ENCODE measurements around the gene FBXW5. TPM values are rescaled to one million over a fixed set of nuclear protein-coding genes. Genes with fewer than 3 reads are reported as not detected.

FBXW5 gene
- total and polyA plus RNA-seq, 10 of the 15 experiments (the other 5 are each of a cell fraction or from before 2014, with no cell fraction given): 0.21 to 97.3 (median 44.5) TPM

- ChIA-PET SMC1A (ENCODE audit: uncharacterized antibody, unreplicated experiment) (no interaction called here), CTCF (interaction anchor here (1.0 kb wide), 1 partner anchor 88 kb away, joined by 3 read pairs; the partner anchor contains the start of gene AJM1), RAD21 (ENCODE audit: unreplicated experiment) (no interaction called here)
Measured at GRCh38 chr9:136930014-136930413, 14.5 kb downstream of the FBXW5 start.

GRCh38 chr9:136928591-136928990, 15.9 kb downstream of the FBXW5 start:
- H3K9me3 ChIP-seq (replicated peaks; ENCODE audit: control insufficient read depth, insufficient read depth, low read length): no peaks in the 10 kb centered on the region; the same call in 2 of the 3 replicates
- H3K4me2 ChIP-seq (ENCODE audit: control insufficient read depth, insufficient read depth): no peak overlapping the region
- H3K4me3 ChIP-seq: no peak overlapping the region
- no peaks in the 10 kb centered on the region for H4K20me1 ChIP-seq (ENCODE audit: control insufficient read depth, insufficient read depth)
- ChIA-PET CTCF (no interaction called here), SMC1A (ENCODE audit: uncharacterized antibody, unreplicated experiment) (no interaction called here), RAD21 (ENCODE audit: unreplicated experiment) (no interaction called here), POLR2A (interaction anchor here (0.6 kb wide), 1 partner anchor 136 kb away, joined by 5 read pairs; no protein-coding TSS in a partner anchor)
- intact Hi-C loops (cut with micrococcal nuclease; ENCODE audit: unreplicated experiment) (no loop called here), in situ Hi-C loops (cut with MboI) (no loop called here)
- H3K79me2 ChIP-seq (ENCODE audit: control insufficient read depth, insufficient read depth, low read length): no peaks in the 10 kb centered on the region
- peaks cover 16 to 21% of the 10 kb centered on the region in 2 experiments for H3K36me3 ChIP-seq (ENCODE audit: control insufficient read depth in 2 of 2, insufficient read depth in 2 of 2, low read length in 1 of 2)
- H3K9ac ChIP-seq (ENCODE audit: control insufficient read depth, insufficient read depth, low read length): no peak overlapping the region
- H3K4me1 ChIP-seq (ENCODE audit: control insufficient read depth, insufficient read depth, low read length): no peaks in the 10 kb centered on the region
- no peaks in the 10 kb centered on the region for H3K27me3 ChIP-seq (replicated peaks in 1 of 2; ENCODE audit: control insufficient read depth in 2 of 2, insufficient read depth in 2 of 2, low read length in 1 of 2)
- peak; percentile 66 for ATAC-seq
- TF ChIP-seq NBN (IDR thresholded peaks at IDR 0.05): no peak
- TF ChIP-seq TBL1XR1 (IDR thresholded peaks at IDR 0.05; ENCODE audit: low read depth, low read length): no peak
- TF ChIP-seq, protein P1, sequence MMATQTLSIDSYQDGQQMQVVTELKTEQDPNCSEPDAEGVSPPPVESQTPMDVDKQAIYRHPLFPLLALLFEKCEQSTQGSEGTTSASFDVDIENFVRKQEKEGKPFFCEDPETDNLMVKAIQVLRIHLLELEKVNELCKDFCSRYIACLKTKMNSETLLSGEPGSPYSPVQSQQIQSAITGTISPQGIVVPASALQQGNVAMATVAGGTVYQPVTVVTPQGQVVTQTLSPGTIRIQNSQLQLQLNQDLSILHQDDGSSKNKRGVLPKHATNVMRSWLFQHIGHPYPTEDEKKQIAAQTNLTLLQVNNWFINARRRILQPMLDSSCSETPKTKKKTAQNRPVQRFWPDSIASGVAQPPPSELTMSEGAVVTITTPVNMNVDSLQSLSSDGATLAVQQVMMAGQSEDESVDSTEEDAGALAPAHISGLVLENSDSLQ (IDR thresholded peaks at IDR 0.05): no peak
- no peak for TF ChIP-seq PAX8 (IDR thresholded peaks at IDR 0.05)
- no peak for TF ChIP-seq CEBPZ (IDR thresholded peaks at IDR 0.05; ENCODE audit: low read depth, low read length)
- 0 out of 6 replicates have a peak, but pooled peaks of 1 of the 3 experiments have one; percentile 9 for TF ChIP-seq CTCF (IDR thresholded peaks at IDR 0.05 in 2 of 3, conservative IDR thresholded peaks at IDR 0.05 in 1 of 3; ENCODE audit: control insufficient read depth in 2 of 3, extremely low read depth in 1 of 3, insufficient read depth in 1 of 3, low read depth in 3 of 3, low read length in 3 of 3)
- no peak for TF ChIP-seq STAT3 (IDR thresholded peaks at IDR 0.05; ENCODE audit: low read depth, low read length)
- no peak for TF ChIP-seq TAF1 (IDR thresholded peaks at IDR 0.05; ENCODE audit: borderline replicate concordance, low read depth, low read length)
- TF ChIP-seq RUNX3 (IDR thresholded peaks at IDR 0.05; ENCODE audit: low read length): 0 out of 2 replicates have a peak, but pooled peaks have one; percentile 10
- no peak for TF ChIP-seq SIN3A (IDR thresholded peaks at IDR 0.05; ENCODE audit: low read depth, low read length)
- no peak for TF ChIP-seq TCF12 (IDR thresholded peaks at IDR 0.05; ENCODE audit: low read depth, low read length)
- H3K27ac ChIP-seq (ENCODE audit: control insufficient read depth, insufficient read depth): no peak overlapping the region
- no peak overlapping the region for H2AFZ ChIP-seq (ENCODE audit: control insufficient read depth, low read depth, low read length)
- WGBS (ENCODE audit: insufficient coverage, insufficient replicate concordance, low lambda C conversion rate, missing lambda C conversion rate): 81% methylated on average over 9 of the region's 9 CpGs
- BruUV-seq (replicated peaks): no TSS peak
- no peak for FAIRE-seq
- no peak for DNase-seq (ENCODE audit: low read depth, low spot score)

More at GRCh38 chr9:136930014-136930413, 14.5 kb downstream of the FBXW5 start:
- POLR2A ChIA-PET: interaction anchor here (0.5 to 0.7 kb wide), 3 partner anchors 11 to 50 kb away, joined by 4 to 8 read pairs (median 6); no protein-coding TSS in a partner anchor
- Histone ChIP-seq H3K79me2 (ENCODE audit: control insufficient read depth, insufficient read depth, low read length) (no peaks in the 10 kb centered on the region), H3K4me2 (ENCODE audit: control insufficient read depth, insufficient read depth) (no peak overlapping the region), H3K27me3 (replicated peaks in 1 of 2; ENCODE audit: control insufficient read depth in 2 of 2, insufficient read depth in 2 of 2, low read length in 1 of 2) (no peaks in the 10 kb centered on the region), H3K27ac (ENCODE audit: control insufficient read depth, insufficient read depth) (no peak overlapping the region), H2AFZ (ENCODE audit: control insufficient read depth, low read depth, low read length) (no peak overlapping the region), H3K9me3 (replicated peaks; ENCODE audit: control insufficient read depth, insufficient read depth, low read length) (no peaks in the 10 kb centered on the region; the same call in 2 of the 3 replicates), H3K4me3 (no peak overlapping the region), H3K9ac (ENCODE audit: control insufficient read depth, insufficient read depth, low read length) (no peak overlapping the region), H4K20me1 (ENCODE audit: control insufficient read depth, insufficient read depth) (no peaks in the 10 kb centered on the region), H3K36me3 (ENCODE audit: control insufficient read depth in 2 of 2, insufficient read depth in 2 of 2, low read length in 1 of 2) (peaks cover 11 to 16% of the 10 kb centered on the region in 2 experiments), H3K4me1 (ENCODE audit: control insufficient read depth, insufficient read depth, low read length) (no peaks in the 10 kb centered on the region)
- FAIRE-seq (no peak), DNase-seq (ENCODE audit: low read depth, low spot score) (no peak), ATAC-seq (no peak)
- in situ Hi-C loops (cut with MboI) (no loop called here), intact Hi-C loops (cut with micrococcal nuclease; ENCODE audit: unreplicated experiment) (no loop called here)
- no TSS peak for BruUV-seq (replicated peaks)
- TF ChIP-seq NFYA (IDR thresholded peaks at IDR 0.05; ENCODE audit: borderline replicate concordance, low read depth, low read length): no peak
- WGBS (ENCODE audit: insufficient coverage, insufficient replicate concordance, low lambda C conversion rate, missing lambda C conversion rate): 100% methylated on average over 4 of the region's 4 CpGs
